CD8-positive, alpha-beta memory T cell (primary cell): ENCODE measurements around the gene FOXQ1. TPM values are rescaled to one million over a fixed set of nuclear protein-coding genes. Genes with fewer than 3 reads are reported as not detected.

Experiments used
- CTCF ChIA-PET: fragments of 350-600 bp; sonication (Branson Sonifier 250); formaldehyde crosslinking; loops from one replicate; lab custom pipeline; 2021; ENCODE audit warnings: antibody characterized with exemption; lab: Charles Lee
- POLR2A ChIA-PET: fragments of 350-600 bp; sonication (Branson Sonifier 250); formaldehyde crosslinking; loops from one replicate; lab custom pipeline; 2021; ENCODE audit warnings: antibody characterized with exemption; lab: Charles Lee
- DNase-seq, 5 donors: peaks; one replicate each; pipeline versions ENCODE4 v3.0.0 to v3.0.0-alpha.2; 2020 to 2022; ENCODE audit warnings: mixed read lengths in 1 of 5
- H3K27ac ChIP-seq: one replicate; pipeline ENCODE4 v1.7.0; 2013; ENCODE audit warnings: low read depth, mild to moderate bottlenecking, low read length, moderate library complexity
- H3K27me3 ChIP-seq: 2 replicates; pipeline ENCODE4 v1.7.0; 2013; ENCODE audit warnings: low read length, mild to moderate bottlenecking; ENCODE audit not compliant: insufficient read depth, poor library complexity, severe bottlenecking
- H3K36me3 ChIP-seq: 2 replicates; pipeline ENCODE4 v1.7.0; 2013; ENCODE audit warnings: mild to moderate bottlenecking, low read length, moderate library complexity; ENCODE audit not compliant: insufficient read depth
- H3K4me1 ChIP-seq: 2 replicates; pipeline ENCODE4 v1.7.0; 2013; ENCODE audit warnings: mild to moderate bottlenecking, low read length, moderate library complexity; ENCODE audit not compliant: insufficient read depth
- H3K4me3 ChIP-seq: 2 replicates; pipeline ENCODE4 v1.7.0; 2013; ENCODE audit warnings: mild to moderate bottlenecking, low read length
- H3K9me3 ChIP-seq: 2 replicates; pipeline ENCODE4 v1.7.0; 2013; ENCODE audit warnings: mild to moderate bottlenecking, low read length
- H3K27ac Mint-ChIP-seq, 8 donors: one replicate each; pipeline ENCODE4 v1.8.0; 2020 to 2021; ENCODE audit warnings: mixed read lengths in 8 of 8, mild to moderate bottlenecking in 6 of 8, inconsistent platforms in 3 of 8, moderate library complexity in 3 of 8
- H3K27me3 Mint-ChIP-seq, 2 donors: one replicate each; pipeline ENCODE4 v1.8.0; 2020 to 2021; ENCODE audit warnings: mixed read lengths in 2 of 2, mild to moderate bottlenecking in 1 of 2, moderate library complexity in 1 of 2
- H3K36me3 Mint-ChIP-seq, 3 donors: one replicate each; pipeline ENCODE4 v1.8.0; 2020 to 2021; ENCODE audit warnings: mixed read lengths in 3 of 3, inconsistent platforms in 1 of 3, mild to moderate bottlenecking in 1 of 3
- H3K4me1 Mint-ChIP-seq, 3 donors: one replicate each; pipeline ENCODE4 v1.8.0; 2020 to 2021; ENCODE audit warnings: mixed read lengths in 3 of 3, inconsistent platforms in 1 of 3, mild to moderate bottlenecking in 1 of 3
- H3K4me3 Mint-ChIP-seq, 7 donors: one replicate each; pipeline ENCODE4 v1.8.0; 2020 to 2021; ENCODE audit warnings: mixed read lengths in 7 of 7, mild to moderate bottlenecking in 6 of 7, moderate library complexity in 4 of 7, inconsistent platforms in 2 of 7
- H3K9me3 Mint-ChIP-seq, 5 donors: one replicate each; pipeline ENCODE4 v1.8.0; 2020 to 2022; ENCODE audit warnings: mixed read lengths in 5 of 5, mild to moderate bottlenecking in 3 of 5, moderate library complexity in 2 of 5, inconsistent platforms in 1 of 5
- polyA plus RNA-seq: library from polyadenylated mRNA; unstranded; fragments of 300-500 nt; fragmentation: Illumina TruSeq; gene quantifications from one replicate; pipeline ENCODE4 v1.2.3, GENCODE V29; 2021
- total RNA-seq, 2 experiments: library from RNA; stranded (reverse); gene quantifications; one replicate each; pipeline ENCODE4 v1.2.3, GENCODE V29; 2021

FOXQ1 gene
- total and polyA plus RNA-seq, 3 experiments from 2014 or later, result not detected

- H3K27me3 Mint-ChIP-seq, result peaks cover 15 to 41% of the 10 kb centered on the region in 2 donors
Measured at GRCh38 chr6:1285556-1285955, 26.3 kb upstream of the FOXQ1 start.

GRCh38 chr6:1285956-1286355 is 25.9 kb upstream of the FOXQ1 start:
- ChIA-PET CTCF (no interaction called here), POLR2A (no interaction called here)
- no peak overlapping the region for H3K27ac ChIP-seq
- no peaks in the 10 kb centered on the region for H3K27me3 ChIP-seq
- no peak for DNase-seq
- H3K27me3 Mint-ChIP-seq, result peaks cover 14 to 39% of the 10 kb centered on the region in 2 donors
- peaks cover 0 to under 1% (median 0%) of the 10 kb centered on the region in 5 donors for H3K9me3 Mint-ChIP-seq
- no peaks in the 10 kb centered on the region for H3K36me3 ChIP-seq
- H3K4me3 Mint-ChIP-seq, result no peak overlapping the region
- no peaks in the 10 kb centered on the region for H3K4me1 Mint-ChIP-seq
- no peaks in the 10 kb centered on the region for H3K9me3 ChIP-seq
- no peaks in the 10 kb centered on the region for H3K4me1 ChIP-seq
- H3K4me3 ChIP-seq, result no peak overlapping the region
- no peak overlapping the region for H3K27ac Mint-ChIP-seq
- no peaks in the 10 kb centered on the region for H3K36me3 Mint-ChIP-seq

More at GRCh38 chr6:1285556-1285955, 26.3 kb upstream of the FOXQ1 start:
- H3K36me3 Mint-ChIP-seq, result no peaks in the 10 kb centered on the region
- CTCF ChIA-PET, result no interaction called here
- DNase-seq, result no peak
- H3K4me1 Mint-ChIP-seq, result no peaks in the 10 kb centered on the region
- no peaks in the 10 kb centered on the region for H3K9me3 ChIP-seq
- H3K4me3 ChIP-seq, result no peak overlapping the region
- H3K27me3 ChIP-seq, result no peaks in the 10 kb centered on the region
- POLR2A ChIA-PET, result no interaction called here
- no peaks in the 10 kb centered on the region for H3K9me3 Mint-ChIP-seq
- no peak overlapping the region for H3K27ac Mint-ChIP-seq
- H3K4me1 ChIP-seq, result no peaks in the 10 kb centered on the region
- H3K36me3 ChIP-seq, result no peaks in the 10 kb centered on the region
- no peak overlapping the region for H3K27ac ChIP-seq
- no peak overlapping the region for H3K4me3 Mint-ChIP-seq

- Histone ChIP-seq H3K9me3 (no peaks in the 10 kb centered on the region), H3K4me1 (no peaks in the 10 kb centered on the region), H3K27me3 (no peaks in the 10 kb centered on the region), H3K4me3 (no peak overlapping the region), H3K27ac (no peak overlapping the region), H3K36me3 (no peaks in the 10 kb centered on the region)
- H3K4me3 Mint-ChIP-seq, result no peak overlapping the region
- H3K4me1 Mint-ChIP-seq, result no peaks in the 10 kb centered on the region
- peaks cover 0 to 4% (median 0%) of the 10 kb centered on the region in 5 donors for H3K9me3 Mint-ChIP-seq
- no peak for DNase-seq
- H3K27me3 Mint-ChIP-seq, result peaks cover 11 to 28% of the 10 kb centered on the region in 2 donors
- POLR2A ChIA-PET, result no interaction called here
- CTCF ChIA-PET, result no interaction called here
- H3K27ac Mint-ChIP-seq, result no peak overlapping the region
- no peaks in the 10 kb centered on the region for H3K36me3 Mint-ChIP-seq
Measured at GRCh38 chr6:1287103-1287591, 24.8 kb upstream of the FOXQ1 start.

GRCh38 chr6:1290086-1290485 is 21.8 kb upstream of the FOXQ1 start:
- ChIA-PET POLR2A (no interaction called here), CTCF (no interaction called here)
- no peaks in the 10 kb centered on the region for H3K36me3 Mint-ChIP-seq
- peaks cover 10 to 33% of the 10 kb centered on the region in 2 donors for H3K27me3 Mint-ChIP-seq
- no peak for DNase-seq
- no peak overlapping the region for H3K4me3 ChIP-seq
- H3K27ac Mint-ChIP-seq, result peak overlapping the region in 1 of 8 donors; percentile 13
- H3K9me3 ChIP-seq, result no peaks in the 10 kb centered on the region
- no peaks in the 10 kb centered on the region for H3K36me3 ChIP-seq
- H3K9me3 Mint-ChIP-seq, result peaks cover 0 to 5% (median 0%) of the 10 kb centered on the region in 5 donors
- no peak overlapping the region for H3K27ac ChIP-seq
- no peaks in the 10 kb centered on the region for H3K4me1 Mint-ChIP-seq
- no peak overlapping the region for H3K4me3 Mint-ChIP-seq
- no peaks in the 10 kb centered on the region for H3K27me3 ChIP-seq
- no peaks in the 10 kb centered on the region for H3K4me1 ChIP-seq

GRCh38 chr6:1290805-1291204 is 21.1 kb upstream of the FOXQ1 start:
- H3K4me3 ChIP-seq, result no peak overlapping the region
- ChIA-PET CTCF (no interaction called here), POLR2A (no interaction called here)
- H3K4me1 ChIP-seq, result no peaks in the 10 kb centered on the region
- H3K36me3 ChIP-seq, result no peaks in the 10 kb centered on the region
- Mint-ChIP-seq H3K27ac (no peak overlapping the region), H3K27me3 (peaks cover 11 to 38% of the 10 kb centered on the region in 2 donors), H3K4me3 (no peak overlapping the region), H3K9me3 (peaks cover 0 to 5% (median 0%) of the 10 kb centered on the region in 5 donors), H3K4me1 (no peaks in the 10 kb centered on the region), H3K36me3 (no peaks in the 10 kb centered on the region)
- no peak overlapping the region for H3K27ac ChIP-seq
- no peaks in the 10 kb centered on the region for H3K9me3 ChIP-seq
- no peaks in the 10 kb centered on the region for H3K27me3 ChIP-seq
- DNase-seq, result no peak

GRCh38 chr6:1291381-1291780 is 20.5 kb upstream of the FOXQ1 start:
- CTCF ChIA-PET, result no interaction called here
- no peak for DNase-seq
- peaks cover 13 to 36% of the 10 kb centered on the region in 2 donors for H3K27me3 Mint-ChIP-seq
- Histone ChIP-seq H3K36me3 (no peaks in the 10 kb centered on the region), H3K4me1 (no peaks in the 10 kb centered on the region), H3K27ac (no peak overlapping the region), H3K4me3 (no peak overlapping the region), H3K27me3 (no peaks in the 10 kb centered on the region), H3K9me3 (no peaks in the 10 kb centered on the region)
- H3K4me3 Mint-ChIP-seq, result no peak overlapping the region
- POLR2A ChIA-PET, result no interaction called here
- H3K4me1 Mint-ChIP-seq, result no peaks in the 10 kb centered on the region
- H3K27ac Mint-ChIP-seq, result no peak overlapping the region
- H3K9me3 Mint-ChIP-seq, result peaks cover 0 to 5% (median 0%) of the 10 kb centered on the region in 5 donors
- H3K36me3 Mint-ChIP-seq, result no peaks in the 10 kb centered on the region

- H3K9me3 Mint-ChIP-seq, result peaks cover 0 to 5% (median 0%) of the 10 kb centered on the region in 5 donors
- no peak for DNase-seq
- CTCF ChIA-PET, result no interaction called here
Measured at GRCh38 chr6:1295420-1295819, 16.5 kb upstream of the FOXQ1 start.

GRCh38 chr6:1296079-1296478 is 15.8 kb upstream of the FOXQ1 start:
- Mint-ChIP-seq H3K4me1 (no peaks in the 10 kb centered on the region), H3K9me3 (peaks cover 0 to 5% (median 2%) of the 10 kb centered on the region in 5 donors), H3K4me3 (peak overlapping the region in 1 of 7 donors; percentile 58), H3K36me3 (no peaks in the 10 kb centered on the region), H3K27me3 (peaks cover 6 to 23% of the 10 kb centered on the region in 2 donors), H3K27ac (no peak overlapping the region)
- Histone ChIP-seq H3K9me3 (no peaks in the 10 kb centered on the region), H3K27me3 (no peaks in the 10 kb centered on the region), H3K27ac (no peak overlapping the region), H3K4me3 (no peak overlapping the region), H3K4me1 (no peaks in the 10 kb centered on the region), H3K36me3 (no peaks in the 10 kb centered on the region)
- CTCF ChIA-PET, result no interaction called here
- POLR2A ChIA-PET, result no interaction called here
- DNase-seq, result no peak

More at GRCh38 chr6:1295420-1295819, 16.5 kb upstream of the FOXQ1 start:
- H3K4me3 Mint-ChIP-seq, result no peak overlapping the region
- Histone ChIP-seq H3K9me3 (no peaks in the 10 kb centered on the region), H3K27ac (no peak overlapping the region), H3K4me1 (no peaks in the 10 kb centered on the region), H3K27me3 (no peaks in the 10 kb centered on the region), H3K36me3 (no peaks in the 10 kb centered on the region), H3K4me3 (no peak overlapping the region)
- H3K27me3 Mint-ChIP-seq, result peaks cover 6 to 23% of the 10 kb centered on the region in 2 donors
- POLR2A ChIA-PET, result no interaction called here
- no peaks in the 10 kb centered on the region for H3K36me3 Mint-ChIP-seq
- peak overlapping the region in 1 of 8 donors; percentile 4 for H3K27ac Mint-ChIP-seq
- H3K4me1 Mint-ChIP-seq, result no peaks in the 10 kb centered on the region
